ENCODE data around the gene CRMP1. TPM values are rescaled to one million over a fixed set of nuclear protein-coding genes. Genes with fewer than 3 reads are reported as not detected.

CRMP1 gene
- total and polyA plus RNA-seq, 2 of the 4 experiments (the other 2 are of a cell fraction) = 4.1 to 7.4 TPM

- Histone ChIP-seq H4K91ac (ENCODE audit: insufficient read depth, low read depth, low read length) (no peak overlapping the region), H3K36me3 (ENCODE audit: control insufficient read depth, insufficient read depth, low read length) (peaks cover 69% of the 10 kb centered on the region), H3K27me3 (ENCODE audit: control insufficient read depth, insufficient read depth, low read length) (no peaks in the 10 kb centered on the region), H3K4ac (ENCODE audit: low read depth, low read length) (no peak overlapping the region), H3K27ac (ENCODE audit: insufficient read depth, low read length) (no peak overlapping the region), H2BK5ac (ENCODE audit: low read depth, low read length, poor library complexity, severe bottlenecking) (no peak overlapping the region), H2BK120ac (ENCODE audit: low read depth, low read length) (no peak overlapping the region), H3K56ac (ENCODE audit: extremely low read depth, insufficient read depth, low read length) (no peak overlapping the region), H3K9me3 (ENCODE audit: control insufficient read depth, insufficient read depth, low read length) (no peaks in the 10 kb centered on the region), H3K9ac (ENCODE audit: low read depth, low read length) (no peak overlapping the region), H2AFZ (replicated peaks; ENCODE audit: low read length, poor library complexity) (no peak overlapping the region), H4K5ac (ENCODE audit: low read depth, low read length) (no peak overlapping the region), H2AK9ac (replicated peaks; ENCODE audit: low read depth, low read length, poor library complexity) (no peak overlapping the region), H3K9me1 (ENCODE audit: insufficient read depth, low read length) (peaks cover 6% of the 10 kb centered on the region; the same call in 1 of the 2 replicates), H3K14ac (replicated peaks; ENCODE audit: low read depth, low read length) (no peak overlapping the region), H3K79me1 (ENCODE audit: low read depth in 1 of 2, low read length in 2 of 2) (peaks cover 3 to 36% of the 10 kb centered on the region in 2 experiments; a peak in 3 of 4 replicates), H3K18ac (ENCODE audit: low read depth, low read length) (no peak overlapping the region), H3K4me2 (ENCODE audit: low read depth, low read length) (no peak overlapping the region), H3K23ac (ENCODE audit: low read depth, low read length) (no peak overlapping the region), H2BK15ac (ENCODE audit: low read depth, low read length) (no peak overlapping the region), H2BK20ac (ENCODE audit: low read depth, low read length) (no peak overlapping the region), H4K20me1 (ENCODE audit: insufficient read depth, low read length) (peaks cover 26% of the 10 kb centered on the region), H2AK5ac (ENCODE audit: low read depth, low read length) (no peak overlapping the region), H3K4me3 (ENCODE audit: insufficient read depth, low read depth, low read length) (no peak overlapping the region), H4K8ac (ENCODE audit: low read depth in 2 of 2, low read length in 2 of 2) (no peak overlapping the region), H3K4me1 (ENCODE audit: control insufficient read depth, insufficient read depth, low read length) (no peaks in the 10 kb centered on the region)
- WGBS, 2 experiments (ENCODE audit: extremely low coverage in 2 of 2, insufficient read length in 1 of 2) = 85% methylated on average over 7 of the region's 8 CpGs; no CpG with 5 or more reads in 1 of the 2 experiments
- dilution Hi-C loops (cut with HindIII; ENCODE audit: low sequenced_read_pairs, unreplicated experiment) (no loop called here), in situ Hi-C loops (cut with MboI; ENCODE audit: low sequenced_read_pairs) (no loop called here), intact Hi-C loops (cut with micrococcal nuclease) (no loop called here)
- no TSS peak for BruUV-seq (replicated peaks)
- ATAC-seq (ENCODE audit: low read depth) (no peak), DNase-seq (no peak)
- ChIA-PET CTCF (no interaction called here), POLR2A (ENCODE audit: unreplicated experiment) (no interaction called here)
- TF ChIP-seq ELK1 (IDR thresholded peaks at IDR 0.05; ENCODE audit: borderline replicate concordance, low read depth, low read length) (no peak), NFE2L2 (IDR thresholded peaks at IDR 0.05; ENCODE audit: low read depth, low read length) (no peak), MXI1 (IDR thresholded peaks at IDR 0.05; ENCODE audit: borderline replicate concordance, low read depth, low read length) (no peak), USF2 (IDR thresholded peaks at IDR 0.05; ENCODE audit: low read depth, low read length) (no peak), POLR2A (IDR thresholded peaks at IDR 0.05; ENCODE audit: low read depth, low read length) (no peak), FOS (IDR thresholded peaks at IDR 0.05; ENCODE audit: low read depth, low read length) (no peak), CTCF (conservative IDR thresholded peaks at IDR 0.05; ENCODE audit: low read depth, low read length) (no peak)
Observed at GRCh38 chr4:5816101-5816500, 76.8 kb downstream of the CRMP1 start.
